COR-L47 (cell line): ENCODE results near the gene AVEN.
"Not testable (repeated sequence)": the region's sequence is repeated elsewhere in the genome, so short reads cannot be mapped to it uniquely, and the experiment has no call there.

Experiments
- DNase-seq: peaks from one replicate; lab custom pipeline; 2025; lab: John Stamatoyannopoulos, UW

The AVEN gene

GRCh38 chr15:33852094-33852493 is 186.9 kb downstream of the AVEN start:
- DNase-seq, result no peak

DNA sequence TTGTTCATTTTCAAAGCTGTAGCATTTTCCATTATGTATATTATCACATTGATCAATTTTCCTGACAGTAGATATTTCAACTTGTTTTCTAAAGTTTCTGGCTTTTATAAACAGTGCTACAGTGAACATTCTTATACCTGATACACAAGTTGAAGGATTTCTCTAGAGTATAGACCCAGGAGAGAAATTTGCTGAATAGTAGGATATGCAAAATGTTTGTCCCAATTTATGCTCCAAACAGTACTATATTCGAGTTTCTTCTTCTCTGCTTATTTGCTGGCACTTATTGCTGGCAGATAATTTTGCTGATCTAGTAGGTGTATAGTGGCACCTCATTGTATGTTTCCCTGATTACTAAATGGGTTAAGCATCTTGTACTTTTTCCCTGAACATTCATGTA is 187.9 kb downstream of the AVEN start:
- DNase-seq, result no peak

DNA sequence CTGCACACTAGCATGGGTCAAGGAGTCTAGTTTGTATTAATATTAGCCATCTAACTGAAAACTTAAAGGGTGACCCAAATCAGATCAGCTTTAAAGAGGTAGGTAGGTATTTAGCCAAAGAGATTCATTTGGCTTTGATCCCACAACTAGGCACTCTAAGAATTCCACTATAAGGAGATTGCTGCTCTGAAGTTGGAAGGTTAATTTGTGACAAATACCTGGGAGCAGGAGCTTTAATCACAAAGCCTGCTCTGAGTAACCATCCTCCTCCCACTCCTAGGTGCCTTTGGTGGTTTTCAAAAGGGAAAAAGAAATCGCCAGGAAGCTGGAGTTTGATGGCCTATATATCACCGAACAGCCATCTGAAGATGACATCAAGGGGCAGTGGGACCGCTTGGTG is 191.0 kb downstream of the AVEN start:
- no peak for DNase-seq

DNA sequence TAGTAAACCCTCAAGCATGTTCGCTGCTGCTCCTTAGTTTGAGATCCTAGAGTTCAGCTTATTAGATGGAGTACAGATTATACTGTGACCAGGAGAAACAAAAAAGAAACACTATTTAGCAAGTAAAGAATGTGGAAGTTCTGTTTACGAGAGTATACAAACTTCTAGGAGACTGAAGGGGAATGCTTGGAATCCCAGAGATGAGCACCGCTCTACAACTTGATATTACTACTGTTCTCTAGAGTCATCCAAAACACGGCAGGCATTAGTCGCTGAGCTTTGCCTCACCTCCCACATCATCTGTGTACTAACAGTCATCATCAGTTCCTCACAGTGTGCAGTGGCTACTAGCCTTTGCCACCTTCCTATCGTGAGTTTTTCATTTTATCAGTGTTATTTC is 192.1 kb downstream of the AVEN start:
- no peak for DNase-seq

DNA sequence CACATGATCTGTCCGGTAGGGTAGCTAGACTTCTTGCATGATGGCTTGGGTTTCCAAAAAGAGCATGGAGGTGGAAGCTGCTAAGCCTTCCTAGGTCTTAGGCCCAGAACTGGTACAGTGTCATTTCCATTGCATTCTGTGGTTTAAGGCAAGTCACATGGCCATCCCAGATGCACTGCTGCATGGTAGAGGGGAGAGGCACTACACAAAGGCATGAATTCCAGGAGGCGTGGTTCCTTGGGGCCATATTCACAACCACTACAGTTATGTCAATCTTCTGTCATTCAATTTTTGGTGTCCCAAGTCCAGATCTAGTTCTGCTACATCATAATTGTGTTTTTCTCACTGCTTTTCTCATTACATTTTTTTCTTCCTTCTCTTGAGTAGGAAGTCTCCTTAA is 192.9 kb downstream of the AVEN start:
- no peak for DNase-seq

DNA sequence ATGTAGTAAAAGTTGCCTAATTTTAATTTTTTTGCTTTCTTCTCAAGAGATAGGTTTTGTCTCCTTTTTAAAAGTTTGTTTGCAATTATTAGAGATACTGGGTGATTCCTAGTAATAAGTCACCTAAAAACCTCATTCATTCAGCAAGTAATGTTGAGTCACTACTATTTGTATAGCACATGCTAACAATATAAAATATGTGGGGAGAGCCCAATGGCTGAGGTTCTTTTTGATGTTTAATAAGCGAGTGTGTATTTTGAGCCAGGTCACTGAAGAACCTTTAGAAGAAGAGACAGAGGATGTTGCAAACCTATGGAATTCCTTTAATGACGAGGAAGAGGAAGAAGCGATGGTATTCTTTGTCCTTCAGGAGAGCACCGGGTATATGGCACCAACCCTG is 194.4 kb downstream of the AVEN start:
- no peak for DNase-seq

DNA sequence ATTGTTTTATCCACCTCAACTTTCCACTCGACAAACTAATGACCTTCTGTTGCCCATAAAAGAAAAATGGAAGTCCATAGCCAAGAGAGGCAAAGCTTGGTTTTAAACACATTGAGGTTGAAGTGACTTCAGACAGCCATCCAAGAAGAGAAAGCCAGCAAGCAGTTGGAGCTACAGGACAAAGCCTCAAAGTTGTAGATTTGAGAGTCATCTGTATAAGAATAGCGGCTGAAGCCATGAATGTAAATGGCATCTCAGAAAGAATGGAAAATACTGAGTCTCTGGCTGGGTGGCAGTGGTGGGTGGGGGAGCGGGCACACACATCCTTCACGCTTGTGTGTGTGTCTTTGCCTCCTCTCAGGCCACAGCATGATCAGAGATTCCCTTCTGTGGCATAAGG is 194.8 kb downstream of the AVEN start:
- no peak for DNase-seq

DNA sequence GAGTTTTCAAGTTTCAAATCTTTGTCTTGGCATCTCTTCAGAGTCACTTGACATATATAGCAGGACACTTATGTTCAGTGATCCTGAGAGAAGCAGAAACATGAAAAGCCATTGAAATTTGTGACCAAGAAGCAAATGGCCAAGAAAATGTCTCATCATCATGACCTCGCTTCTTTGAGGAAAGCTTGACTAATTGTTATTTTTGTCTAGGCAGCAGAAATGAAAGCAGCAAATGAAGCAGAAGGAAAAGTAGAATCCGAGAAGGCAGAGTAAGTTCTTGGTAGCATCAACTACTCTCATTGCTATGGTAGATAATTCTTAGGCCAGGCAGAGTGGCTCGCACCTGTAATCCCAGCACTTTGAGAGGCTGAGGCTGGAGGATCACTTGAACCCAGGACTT is 198.4 kb downstream of the AVEN start:
- no peak for DNase-seq

- no peak for DNase-seq
Measured at GRCh38 chr15:33839540-33839939, 199.5 kb downstream of the AVEN start.

DNA sequence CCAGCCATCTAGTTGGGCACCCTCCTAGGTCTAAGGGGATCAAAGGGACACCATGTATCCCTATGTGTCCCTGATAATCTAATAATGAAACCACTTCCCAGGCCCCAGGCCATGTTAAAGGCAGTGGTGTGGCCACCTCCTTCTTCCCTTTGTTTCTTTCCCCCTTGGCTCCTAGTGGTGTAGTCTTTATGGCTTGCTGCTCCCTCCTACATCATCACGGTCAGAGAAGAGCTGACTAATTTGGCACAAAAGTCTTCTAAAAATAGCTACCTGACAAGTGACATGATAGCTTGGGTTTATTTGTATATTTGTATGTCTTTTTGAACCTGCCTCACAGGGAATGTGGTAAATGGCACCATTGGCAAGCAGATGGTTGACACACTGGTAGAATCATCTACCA is 201.7 kb downstream of the AVEN start:
- no peak for DNase-seq

DNA sequence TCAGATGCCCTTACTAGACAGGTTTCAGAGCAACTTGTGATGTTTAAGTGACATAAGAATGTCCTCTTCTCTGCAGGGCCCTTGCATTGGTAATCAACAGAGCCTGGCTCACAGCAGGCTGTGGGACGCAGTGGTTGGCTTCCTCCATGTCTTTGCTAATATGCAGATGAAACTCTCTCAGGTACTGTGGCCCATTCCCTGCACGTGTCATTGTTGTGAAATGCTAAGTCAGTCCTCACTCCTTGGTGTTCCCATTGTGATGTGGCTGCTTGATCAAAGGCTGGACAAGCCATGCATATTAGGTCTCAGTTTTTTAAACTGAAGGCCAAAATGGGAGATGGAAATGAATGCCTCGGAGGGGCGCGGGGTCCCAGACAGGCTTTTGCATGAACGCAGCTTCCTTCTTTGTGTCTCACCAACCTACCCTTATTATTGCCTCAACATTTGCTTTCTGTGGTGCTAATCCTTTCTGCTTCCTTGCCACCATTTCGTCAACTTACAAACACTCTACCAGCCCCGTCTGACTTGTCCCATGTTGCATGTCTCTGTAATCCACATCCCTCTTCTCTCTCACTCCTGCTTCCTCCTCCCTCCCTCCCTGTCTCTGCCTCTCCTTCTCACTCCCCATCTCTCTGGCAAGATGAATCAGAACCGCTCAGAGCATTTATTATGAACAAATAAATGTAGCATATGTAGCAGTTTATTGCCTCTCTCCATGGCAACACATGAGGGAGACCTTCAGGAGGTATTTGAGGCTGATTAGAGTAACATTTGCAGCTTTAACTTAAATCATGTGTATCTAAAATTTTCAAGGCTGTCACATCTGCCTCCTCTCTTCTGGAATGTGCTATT is 203.9 kb downstream of the AVEN start:
- no peak for DNase-seq

DNA sequence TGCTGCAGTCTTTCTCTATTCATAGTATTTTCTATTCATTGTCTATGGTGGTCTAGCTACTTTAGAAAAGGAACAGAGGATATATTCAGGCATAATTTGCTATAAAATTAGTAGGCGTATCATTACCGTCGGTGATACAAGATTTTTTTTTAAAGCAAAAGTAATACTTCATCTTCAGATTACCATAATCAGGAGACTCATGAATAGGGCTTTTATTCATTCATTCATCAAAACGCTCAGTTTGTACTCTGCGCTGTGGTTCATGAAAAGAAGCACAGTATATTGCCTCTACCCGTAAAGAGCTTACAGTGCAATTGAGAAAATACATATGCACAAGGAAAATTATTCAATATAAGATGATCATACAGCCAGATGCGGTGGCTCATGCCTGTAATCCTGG is 207.4 kb downstream of the AVEN start:
- DNase-seq, result no peak

GRCh38 chr15:33830351-33830750 is 208.7 kb downstream of the AVEN start:
- DNase-seq, result no peak

DNA sequence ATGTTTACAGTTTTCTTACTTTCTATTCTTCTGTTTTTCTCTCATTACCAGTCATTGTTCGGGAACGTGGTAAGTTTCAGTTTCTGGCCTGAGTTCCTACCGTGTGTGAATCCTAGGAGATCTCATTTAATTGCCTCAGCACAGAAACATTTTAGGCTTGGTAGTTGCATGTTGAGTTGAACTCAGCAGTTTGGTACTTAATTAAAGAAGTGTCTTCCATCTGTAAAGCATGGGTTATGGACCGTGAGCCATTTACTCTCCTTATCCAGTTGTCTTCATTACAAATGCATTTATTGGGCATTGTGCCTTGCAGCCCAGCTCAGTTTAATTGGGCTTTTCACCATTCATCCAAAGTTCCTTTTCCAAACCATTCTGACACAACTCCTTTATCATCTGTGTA is 212.8 kb downstream of the AVEN start:
- DNase-seq, result no peak

DNA sequence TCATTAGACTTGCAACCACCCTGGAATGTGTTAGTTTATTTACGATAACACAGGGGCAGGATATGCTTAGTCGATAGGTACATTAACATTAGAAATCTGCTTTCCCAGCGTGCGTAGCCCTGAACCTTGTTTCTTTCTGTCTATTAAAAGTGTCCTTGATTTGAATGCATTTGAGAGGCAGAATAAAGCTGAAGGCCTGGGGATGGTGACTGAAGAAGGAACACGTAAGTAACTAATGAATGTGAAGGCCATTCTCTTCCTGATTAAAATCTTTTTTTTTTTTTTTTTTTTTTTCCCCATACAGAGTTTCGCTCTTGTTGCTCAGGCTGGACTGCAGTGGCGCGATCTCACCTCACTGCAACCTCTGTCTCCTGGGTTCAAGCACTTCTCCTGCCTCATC is 213.6 kb downstream of the AVEN start:
- no peak for DNase-seq

- no peak for DNase-seq
Measured at GRCh38 chr15:33823119-33823518, 215.9 kb downstream of the AVEN start.

DNA sequence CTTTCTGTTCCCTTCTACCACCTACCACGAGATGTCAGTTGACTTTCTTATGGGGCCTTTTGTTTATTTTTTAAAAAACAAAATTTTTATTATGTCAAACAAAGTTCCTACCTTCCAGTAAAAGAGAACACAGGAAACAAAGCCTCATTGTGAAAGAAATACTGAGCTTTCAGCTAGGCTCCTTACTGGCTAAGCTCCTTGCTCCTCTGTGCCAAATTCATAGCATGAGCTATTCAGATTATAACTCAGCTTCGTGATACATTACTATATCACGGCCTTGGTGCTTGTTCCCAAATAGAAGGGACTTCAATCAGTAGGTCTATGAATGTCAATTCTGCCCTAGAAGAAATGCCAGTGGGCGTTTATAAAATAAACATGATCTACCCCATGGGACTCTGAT is 216.5 kb downstream of the AVEN start:
- DNase-seq, result no peak

GRCh38 chr15:33819499-33819898 is 219.5 kb downstream of the AVEN start:
- DNase-seq, result not testable (repeated sequence)
